ENCODE measurements around the gene PAX4.

PAX4 gene

DNA sequence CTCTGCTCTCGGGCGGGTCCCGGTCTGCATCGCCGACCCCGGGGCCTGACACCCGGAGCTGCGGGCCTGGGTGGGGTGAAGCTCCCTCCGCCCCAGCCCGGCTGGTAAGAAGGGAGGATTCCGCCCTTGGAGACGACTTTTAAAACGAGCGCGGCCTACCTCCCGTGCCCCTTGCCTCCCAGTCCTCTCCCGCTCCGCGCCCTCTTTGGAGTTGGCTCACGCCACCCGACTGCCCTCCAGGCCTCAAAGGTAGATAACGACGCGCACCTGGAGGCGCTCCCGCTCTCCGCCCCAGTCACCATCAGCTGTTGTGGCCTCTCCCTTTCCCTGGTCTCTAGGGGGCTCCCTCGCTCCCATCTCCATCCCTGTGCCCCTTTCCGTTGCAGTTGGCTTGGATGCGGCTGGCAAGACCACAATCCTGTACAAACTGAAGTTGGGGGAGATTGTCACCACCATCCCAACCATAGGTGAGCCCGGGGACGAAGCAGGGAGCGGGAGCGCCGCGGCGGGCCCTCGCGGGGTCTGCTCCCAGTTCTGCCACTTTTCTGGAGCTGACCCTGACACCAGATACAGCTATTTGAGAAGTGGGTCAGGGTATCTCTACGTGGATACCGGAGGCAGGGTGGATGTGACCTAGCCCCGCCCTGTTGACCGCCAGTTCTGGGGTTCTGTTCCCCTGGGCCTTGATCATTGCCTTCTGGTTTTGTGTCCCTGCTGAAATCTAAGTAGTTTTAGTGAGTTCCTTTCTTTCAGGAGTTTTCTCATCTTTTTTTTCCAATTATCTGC lies 29.1 kb downstream of the PAX4 start:
- Histone ChIP-seq H3K9me3 (no peaks in the 10 kb centered on the region), H3K4me1 (ENCODE audit: control insufficient read depth in 1 of 2, insufficient read depth in 1 of 2, low read depth in 1 of 2, low read length in 1 of 2) (peaks cover 49 to 54% of the 10 kb centered on the region in 2 experiments), H3K4me3 (ENCODE audit: low read depth in 1 of 2, low read length in 1 of 2) (peak overlapping the region; percentile 80 to 98), H3K27ac (peak overlapping the region; percentile 89), H3K27me3 (no peaks in the 10 kb centered on the region), H3K36me3 (peaks cover 21% of the 10 kb centered on the region)
- TF ChIP-seq, protein P1, sequence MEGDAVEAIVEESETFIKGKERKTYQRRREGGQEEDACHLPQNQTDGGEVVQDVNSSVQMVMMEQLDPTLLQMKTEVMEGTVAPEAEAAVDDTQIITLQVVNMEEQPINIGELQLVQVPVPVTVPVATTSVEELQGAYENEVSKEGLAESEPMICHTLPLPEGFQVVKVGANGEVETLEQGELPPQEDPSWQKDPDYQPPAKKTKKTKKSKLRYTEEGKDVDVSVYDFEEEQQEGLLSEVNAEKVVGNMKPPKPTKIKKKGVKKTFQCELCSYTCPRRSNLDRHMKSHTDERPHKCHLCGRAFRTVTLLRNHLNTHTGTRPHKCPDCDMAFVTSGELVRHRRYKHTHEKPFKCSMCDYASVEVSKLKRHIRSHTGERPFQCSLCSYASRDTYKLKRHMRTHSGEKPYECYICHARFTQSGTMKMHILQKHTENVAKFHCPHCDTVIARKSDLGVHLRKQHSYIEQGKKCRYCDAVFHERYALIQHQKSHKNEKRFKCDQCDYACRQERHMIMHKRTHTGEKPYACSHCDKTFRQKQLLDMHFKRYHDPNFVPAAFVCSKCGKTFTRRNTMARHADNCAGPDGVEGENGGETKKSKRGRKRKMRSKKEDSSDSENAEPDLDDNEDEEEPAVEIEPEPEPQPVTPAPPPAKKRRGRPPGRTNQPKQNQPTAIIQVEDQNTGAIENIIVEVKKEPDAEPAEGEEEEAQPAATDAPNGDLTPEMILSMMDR (IDR thresholded peaks at IDR 0.05), result no peak

DNA sequence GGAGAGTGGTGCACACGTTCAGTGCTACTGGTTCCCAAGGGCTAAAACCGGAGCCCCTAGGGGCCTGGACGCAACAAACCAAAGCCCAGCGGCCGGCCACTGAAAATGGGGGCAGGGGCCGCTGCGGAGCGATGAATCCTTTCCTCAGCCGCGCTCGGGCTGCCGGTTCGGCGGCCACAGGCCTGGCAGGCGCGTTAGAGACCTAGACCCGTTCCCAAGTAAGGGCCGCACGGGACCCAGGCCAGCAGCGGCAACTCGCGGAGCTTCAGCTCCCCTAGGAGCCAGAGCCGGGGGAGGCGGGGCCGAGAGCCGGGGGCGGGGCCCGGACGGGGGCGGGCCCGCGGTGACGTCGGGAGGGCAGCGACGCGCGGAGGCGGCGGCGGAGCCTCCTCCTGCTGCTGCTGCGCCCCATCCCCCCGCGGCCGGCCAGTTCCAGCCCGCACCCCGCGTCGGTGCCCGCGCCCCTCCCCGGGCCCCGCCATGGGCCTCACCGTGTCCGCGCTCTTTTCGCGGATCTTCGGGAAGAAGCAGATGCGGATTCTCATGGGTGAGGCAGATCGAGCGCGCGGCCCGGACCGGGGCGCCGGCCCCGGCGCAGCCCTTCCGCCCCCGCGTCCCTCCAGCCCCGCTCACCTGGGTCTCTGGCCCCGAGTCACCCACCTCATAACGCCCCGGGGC lies 29.8 kb downstream of the PAX4 start, which contains the start of gene ARF5:
ARF5 (plus strand) TSS at position 393 of the 678 bp plus-strand sequence; CDS start at position 481, 88 bp downstream.
- TF ChIP-seq, protein P1 (IDR thresholded peaks at IDR 0.05), result peak; percentile 49
- Histone ChIP-seq H3K4me3 (ENCODE audit: low read depth in 1 of 2, low read length in 1 of 2) (peak within 1 kb of the TSS; percentile 80 to 98), H3K36me3 (peaks cover 23% of the 10 kb centered on the region), H3K4me1 (ENCODE audit: control insufficient read depth in 1 of 2, insufficient read depth in 1 of 2, low read depth in 1 of 2, low read length in 1 of 2) (peaks cover 53 to 56% of the 10 kb centered on the region in 2 experiments), H3K27me3 (no peaks in the 10 kb centered on the region), H3K27ac (peak within 1 kb of the TSS; percentile 89), H3K9me3 (no peaks in the 10 kb centered on the region)

DNA sequence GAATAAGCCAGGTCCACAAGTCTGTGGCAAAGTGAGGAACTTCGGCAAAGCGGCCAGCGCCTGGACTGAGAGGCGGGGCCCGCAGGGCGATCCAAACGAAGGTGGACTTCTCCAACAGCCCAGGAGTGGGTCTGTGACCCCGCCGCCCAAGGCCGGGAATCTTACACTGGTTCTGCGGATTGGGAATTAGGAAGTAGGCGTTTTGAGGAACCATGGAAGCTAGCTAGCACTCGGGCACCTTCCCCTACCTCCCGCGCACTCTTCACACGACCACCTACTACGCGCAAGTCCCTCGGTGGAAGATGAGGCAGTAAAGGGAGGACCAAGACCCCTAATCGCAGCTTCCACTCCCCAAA lies 30.3 kb downstream of the PAX4 start:
- Histone ChIP-seq H3K27me3 (no peaks in the 10 kb centered on the region), H3K4me1 (ENCODE audit: control insufficient read depth in 1 of 2, insufficient read depth in 1 of 2, low read depth in 1 of 2, low read length in 1 of 2) (peaks cover 54 to 59% of the 10 kb centered on the region in 2 experiments), H3K9me3 (no peaks in the 10 kb centered on the region), H3K4me3 (ENCODE audit: low read depth in 1 of 2, low read length in 1 of 2) (peak overlapping the region; percentile 80 to 98), H3K27ac (peak overlapping the region; percentile 89), H3K36me3 (peaks cover 28% of the 10 kb centered on the region)
- TF ChIP-seq, protein P1 (IDR thresholded peaks at IDR 0.05), result no peak

DNA sequence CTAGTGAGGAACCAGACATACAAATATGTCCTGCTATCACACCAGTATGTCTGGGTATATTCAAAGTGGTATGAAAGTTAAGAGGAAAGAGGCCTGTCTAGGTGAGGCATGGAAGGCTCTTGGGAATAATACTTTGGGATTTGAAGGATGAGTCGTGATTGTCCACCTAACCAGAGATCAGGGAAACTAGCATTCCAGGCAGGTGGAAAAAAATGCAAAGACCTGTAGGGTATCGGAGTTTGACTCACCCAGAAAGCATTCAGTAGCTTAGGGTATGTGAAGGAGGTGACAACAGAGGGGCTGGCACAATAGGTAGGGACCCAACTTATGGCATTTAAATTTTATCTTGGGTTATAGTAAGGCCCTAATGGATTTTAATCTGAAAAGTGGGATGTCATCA lies 31.6 kb downstream of the PAX4 start:
- Histone ChIP-seq H3K9me3 (no peaks in the 10 kb centered on the region), H3K4me3 (ENCODE audit: low read depth in 1 of 2, low read length in 1 of 2) (peak overlapping the region; percentile 72 to 92), H3K36me3 (peaks cover 35% of the 10 kb centered on the region), H3K27me3 (no peaks in the 10 kb centered on the region), H3K4me1 (ENCODE audit: control insufficient read depth in 1 of 2, insufficient read depth in 1 of 2, low read depth in 1 of 2, low read length in 1 of 2) (peaks cover 54 to 59% of the 10 kb centered on the region in 2 experiments), H3K27ac (no peak overlapping the region)
- TF ChIP-seq, protein P1 (IDR thresholded peaks at IDR 0.05), result no peak

DNA sequence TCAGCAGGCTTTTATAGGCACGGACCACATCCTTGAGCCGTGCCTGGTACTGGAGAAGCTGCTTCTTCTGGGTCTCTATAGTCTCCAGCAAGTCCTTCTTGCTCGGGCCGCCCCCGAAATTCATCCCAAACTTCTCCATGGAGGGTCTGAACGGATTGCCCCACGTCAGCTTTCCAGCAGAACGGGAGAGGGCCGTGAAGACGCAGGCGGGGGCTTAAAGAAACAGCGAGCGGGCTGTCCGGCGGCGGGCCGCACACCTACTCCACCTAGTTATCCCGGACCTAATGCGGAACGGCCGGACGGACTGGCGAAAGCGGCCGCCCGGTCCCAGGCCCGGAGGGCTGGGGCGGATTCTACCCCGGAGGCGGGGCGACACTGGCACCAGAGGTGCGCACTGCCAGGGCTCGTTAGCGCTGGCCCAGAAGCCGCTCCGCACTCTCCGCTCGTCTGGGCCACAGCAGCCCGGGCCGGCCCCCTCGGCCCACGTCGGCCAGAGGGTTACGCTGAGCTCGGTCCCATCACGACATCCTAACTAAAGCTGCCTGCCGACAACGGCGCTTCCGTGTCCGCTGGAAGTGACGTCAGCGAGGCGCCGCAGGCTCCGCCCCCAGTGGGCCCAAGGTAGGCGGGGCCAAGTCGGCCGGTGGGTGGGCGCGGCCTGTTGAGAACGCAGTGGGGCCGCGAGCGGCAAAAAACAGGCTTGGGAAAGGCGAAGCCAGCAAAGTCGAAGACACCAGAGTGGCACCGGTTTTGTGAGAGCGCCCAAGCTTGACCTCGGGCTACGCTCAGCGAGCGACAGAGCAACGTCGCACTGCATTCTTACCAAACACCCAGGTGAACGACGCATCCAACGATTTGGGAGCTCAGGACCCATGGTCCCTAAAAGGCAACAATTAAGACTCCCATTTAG lies 32.6 kb downstream of the PAX4 start, which contains the start of gene GCC1:
GCC1 (minus strand) TSS at position 553 of the 910 bp plus-strand sequence; CDS start at position 139, 414 bp downstream.
- peak within 1 kb of the TSS; percentile 95 for H3K27ac ChIP-seq
- peak within 1 kb of the TSS; percentile 72 to 92 for H3K4me3 ChIP-seq (ENCODE audit: low read depth in 1 of 2, low read length in 1 of 2)
- H3K27me3 ChIP-seq, result no peaks in the 10 kb centered on the region
- H3K9me3 ChIP-seq, result no peaks in the 10 kb centered on the region
- TF ChIP-seq, protein P1 (IDR thresholded peaks at IDR 0.05), result peak; percentile 26
- H3K36me3 ChIP-seq, result peaks cover 30% of the 10 kb centered on the region
- H3K4me1 ChIP-seq (ENCODE audit: control insufficient read depth in 1 of 2, insufficient read depth in 1 of 2, low read depth in 1 of 2, low read length in 1 of 2), result peaks cover 51 to 57% of the 10 kb centered on the region in 2 experiments
